Activated CD8-positive, alpha-beta T cell treated with anti-CD3 and anti-CD28 coated beads for 36 hours (primary cell): Measurements from ENCODE around the gene RPS27. TPM values are rescaled to one million over a fixed set of nuclear protein-coding genes. Genes with fewer than 3 reads are reported as not detected.
"Not testable (repeated sequence)": the region's sequence is repeated elsewhere in the genome, so short reads cannot be mapped to it uniquely, and the experiment has no call there.

Experiments
- ATAC-seq: fragments of 200-7000 bp; cut with Tn5 transposase; one replicate; pipeline ENCODE4 v1.10.0; 2021; ENCODE audit warnings: mild to moderate bottlenecking, moderate library complexity
- CTCF ChIA-PET: fragments of 350-600 bp; sonication (Branson Sonifier 250); formaldehyde crosslinking; loops from one replicate; lab custom pipeline; 2021; ENCODE audit warnings: antibody characterized with exemption; lab: Charles Lee
- POLR2A ChIA-PET: fragments of 350-600 bp; sonication (Branson Sonifier 250); formaldehyde crosslinking; loops from one replicate; lab custom pipeline; 2021; ENCODE audit warnings: antibody characterized with exemption; lab: Charles Lee
- DNase-seq: peaks from one replicate; pipeline ENCODE4 v3.0.0-alpha.2; 2020
- H3K27ac Mint-ChIP-seq: one replicate; pipeline ENCODE4 v1.8.0; 2021; ENCODE audit warnings: mild to moderate bottlenecking, mixed read lengths
- H3K27me3 Mint-ChIP-seq: one replicate; pipeline ENCODE4 v1.8.0; 2021; ENCODE audit warnings: mixed read lengths
- H3K36me3 Mint-ChIP-seq: one replicate; pipeline ENCODE4 v1.8.0; 2021; ENCODE audit warnings: low read depth, mixed read lengths
- H3K4me1 Mint-ChIP-seq: one replicate; pipeline ENCODE4 v1.8.0; 2021; ENCODE audit warnings: low read depth, mixed read lengths
- H3K4me3 Mint-ChIP-seq: one replicate; pipeline ENCODE4 v1.8.0; 2021; ENCODE audit warnings: mild to moderate bottlenecking, moderate library complexity, mixed read lengths
- H3K9me3 Mint-ChIP-seq: one replicate; pipeline ENCODE4 v1.8.0; 2021; ENCODE audit warnings: mixed read lengths
- intact Hi-C: fragments of 100-400 bp; cut with micrococcal nuclease; formaldehyde crosslinking; loops from one replicate; pipeline ENCODE4 v1.10.0; 2022
- total RNA-seq, 2 experiments: library from RNA; stranded (reverse); gene quantifications; one replicate each; pipeline ENCODE4 v1.2.3, GENCODE V29; 2021
- TF ChIP-seq, protein P1 (sequence below): fragments of 200-600 bp; IDR thresholded peaks from one replicate; pipeline ENCODE4 v1.8.0; 2022; ENCODE audit warnings: antibody characterized with exemption, mild to moderate bottlenecking

Gene RPS27
- total RNA-seq, 2 experiments from 2014 or later, result 1,638 to 1,644 TPM

- POLR2A ChIA-PET, result interaction anchor here (1.1 to 3.4 kb wide), 2 partner anchors 7 to 225 kb away, joined by 3 to 24 read pairs; partner anchors contain the start of gene SLC27A3
- Mint-ChIP-seq H3K9me3 (peaks cover under 1% of the 10 kb centered on the region), H3K36me3 (peaks cover 6% of the 10 kb centered on the region), H3K4me3 (no peak overlapping the region), H3K27me3 (no peaks in the 10 kb centered on the region), H3K27ac (no peak overlapping the region), H3K4me1 (peaks cover 2% of the 10 kb centered on the region)
- CTCF ChIA-PET, result interaction anchor here (3.6 kb wide), 1 partner anchor 14 kb away, joined by 12 read pairs; the partner anchor contains the start of gene RAB13
- no peak for ATAC-seq
- no peak for DNase-seq
- intact Hi-C loops, result no loop called here
- TF ChIP-seq, protein P1, sequence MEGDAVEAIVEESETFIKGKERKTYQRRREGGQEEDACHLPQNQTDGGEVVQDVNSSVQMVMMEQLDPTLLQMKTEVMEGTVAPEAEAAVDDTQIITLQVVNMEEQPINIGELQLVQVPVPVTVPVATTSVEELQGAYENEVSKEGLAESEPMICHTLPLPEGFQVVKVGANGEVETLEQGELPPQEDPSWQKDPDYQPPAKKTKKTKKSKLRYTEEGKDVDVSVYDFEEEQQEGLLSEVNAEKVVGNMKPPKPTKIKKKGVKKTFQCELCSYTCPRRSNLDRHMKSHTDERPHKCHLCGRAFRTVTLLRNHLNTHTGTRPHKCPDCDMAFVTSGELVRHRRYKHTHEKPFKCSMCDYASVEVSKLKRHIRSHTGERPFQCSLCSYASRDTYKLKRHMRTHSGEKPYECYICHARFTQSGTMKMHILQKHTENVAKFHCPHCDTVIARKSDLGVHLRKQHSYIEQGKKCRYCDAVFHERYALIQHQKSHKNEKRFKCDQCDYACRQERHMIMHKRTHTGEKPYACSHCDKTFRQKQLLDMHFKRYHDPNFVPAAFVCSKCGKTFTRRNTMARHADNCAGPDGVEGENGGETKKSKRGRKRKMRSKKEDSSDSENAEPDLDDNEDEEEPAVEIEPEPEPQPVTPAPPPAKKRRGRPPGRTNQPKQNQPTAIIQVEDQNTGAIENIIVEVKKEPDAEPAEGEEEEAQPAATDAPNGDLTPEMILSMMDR, result no peak
Observed at GRCh38 chr1:154000420-154000819, 9.9 kb downstream of the RPS27 start.

DNA sequence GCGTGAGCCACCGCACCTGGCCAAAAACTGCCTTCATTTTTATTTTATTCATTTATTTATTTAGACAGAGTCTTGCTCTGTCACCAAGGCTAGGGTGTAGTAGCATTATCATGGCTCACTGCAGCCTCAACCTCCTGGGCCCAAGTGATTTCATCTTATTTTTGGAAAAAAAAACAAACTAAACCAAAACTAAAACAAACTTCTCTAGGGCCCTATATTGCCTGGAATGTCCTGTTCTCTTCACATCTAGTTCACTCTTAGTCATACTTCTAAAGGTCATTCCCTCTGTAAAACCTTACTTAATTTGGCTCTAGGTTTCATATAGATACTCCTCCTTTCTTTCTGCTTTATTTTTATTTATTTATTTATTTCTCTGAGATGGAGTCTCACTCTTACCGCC is 15.6 kb downstream of the RPS27 start:
- Mint-ChIP-seq H3K4me3 (no peak overlapping the region), H3K27me3 (no peaks in the 10 kb centered on the region), H3K4me1 (no peaks in the 10 kb centered on the region), H3K27ac (no peak overlapping the region), H3K9me3 (no peaks in the 10 kb centered on the region), H3K36me3 (no peaks in the 10 kb centered on the region)
- DNase-seq (no peak), ATAC-seq (no peak)
- intact Hi-C loops, result no loop called here
- ChIA-PET CTCF (no interaction called here), POLR2A (no interaction called here)
- TF ChIP-seq, protein P1, result no peak

GRCh38 chr1:154012129-154012528 is 21.6 kb downstream of the RPS27 start:
- Mint-ChIP-seq H3K27me3 (no peaks in the 10 kb centered on the region), H3K9me3 (no peaks in the 10 kb centered on the region), H3K27ac (no peak overlapping the region), H3K4me1 (no peaks in the 10 kb centered on the region), H3K36me3 (no peaks in the 10 kb centered on the region), H3K4me3 (no peak overlapping the region)
- ChIA-PET CTCF (no interaction called here), POLR2A (interaction anchor here (1.0 kb wide), 1 partner anchor 18 kb away, joined by 3 read pairs; no protein-coding TSS in a partner anchor)
- intact Hi-C loops, result no loop called here
- TF ChIP-seq, protein P1, result no peak
- no peak for DNase-seq
- no peak for ATAC-seq

GRCh38 chr1:154012543-154012942 is 22.0 kb downstream of the RPS27 start:
- H3K27ac Mint-ChIP-seq, H3K4me3 Mint-ChIP-seq, H3K27me3 Mint-ChIP-seq, H3K4me1 Mint-ChIP-seq, intact Hi-C loops, DNase-seq, H3K36me3 Mint-ChIP-seq, ATAC-seq, CTCF ChIA-PET, H3K9me3 Mint-ChIP-seq: not testable (repeated sequence)
- POLR2A ChIA-PET, result interaction anchor here (1.0 kb wide), 1 partner anchor 18 kb away, joined by 3 read pairs; no protein-coding TSS in a partner anchor

DNA sequence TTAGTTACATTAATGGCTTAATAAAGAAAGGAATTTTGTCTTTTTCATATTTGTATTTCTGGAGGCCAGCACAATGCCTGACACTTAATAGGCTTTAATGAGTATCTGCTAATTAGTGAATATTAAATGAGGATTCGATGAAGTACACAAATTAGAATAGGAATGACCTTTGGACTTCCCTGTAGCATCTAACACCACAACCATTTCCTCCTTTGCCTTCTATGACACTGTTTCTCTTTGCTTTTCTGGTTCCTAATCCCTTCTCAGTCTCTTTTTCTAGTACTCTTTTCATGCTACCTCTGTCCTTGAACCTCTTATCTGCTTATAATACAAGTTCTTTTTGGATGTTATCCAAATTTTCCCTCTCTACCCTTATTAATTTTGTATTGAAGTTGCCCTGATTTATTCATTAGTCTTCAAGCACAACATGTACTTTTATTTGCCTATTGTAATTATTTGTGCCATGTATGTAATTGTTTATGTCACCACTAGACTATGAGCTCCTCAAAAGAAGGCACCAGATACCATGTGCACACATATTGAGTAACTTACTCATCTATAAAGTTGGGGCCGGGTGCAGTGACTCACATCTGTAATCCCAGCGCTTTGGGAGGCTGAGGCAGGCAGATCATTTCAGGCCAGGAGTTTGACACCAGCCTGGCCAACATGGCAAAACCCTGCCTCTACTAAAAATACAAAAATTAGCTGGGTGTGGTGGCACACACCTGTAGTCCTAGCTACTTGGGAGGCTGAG is 23.8 kb downstream of the RPS27 start:
- no peaks in the 10 kb centered on the region for H3K36me3 Mint-ChIP-seq
- no peaks in the 10 kb centered on the region for H3K4me1 Mint-ChIP-seq
- no peaks in the 10 kb centered on the region for H3K27me3 Mint-ChIP-seq
- no peaks in the 10 kb centered on the region for H3K9me3 Mint-ChIP-seq
- intact Hi-C loops, result no loop called here
- H3K27ac Mint-ChIP-seq, result no peak overlapping the region
- TF ChIP-seq, protein P1, result no peak
- H3K4me3 Mint-ChIP-seq, result no peak overlapping the region
- ATAC-seq (no peak), DNase-seq (no peak)
- CTCF ChIA-PET, result no interaction called here
- POLR2A ChIA-PET, result no interaction called here
